Stimulated activated CD4-positive, alpha-beta T cell treated with anti-CD3 and anti-CD28 coated beads, Interleukin-4, amount 100 ng/mL, for 1 hour (primary cell): ENCODE data around the gene SH3YL1.
"Not testable (repeated sequence)": the region's sequence is repeated elsewhere in the genome, so short reads cannot be mapped to it uniquely, and the experiment has no call there.

Source experiments
- DNase-seq: peaks from one replicate; pipeline ENCODE4 v3.0.0-alpha.2; 2020

The SH3YL1 gene

GRCh38 chr2:176917-177316, 86.9 kb downstream of the SH3YL1 start:
- DNase-seq: no peak

GRCh38 chr2:175880-176820, 87.7 kb downstream of the SH3YL1 start:
- DNase-seq: peak; percentile 18

GRCh38 chr2:175161-175786, 88.6 kb downstream of the SH3YL1 start:
- no peak for DNase-seq

GRCh38 chr2:172120-172519, 91.7 kb downstream of the SH3YL1 start:
- DNase-seq: not testable (repeated sequence)

- DNase-seq: no peak
Measured at GRCh38 chr2:169741-170140, 94.1 kb downstream of the SH3YL1 start.
